HG02571 (cell line): Measurements from ENCODE around the gene LAPTM5.
"Not testable (repeated sequence)": the region's sequence is repeated elsewhere in the genome, so short reads cannot be mapped to it uniquely, and the experiment has no call there.

Source experiments
- ATAC-seq: cut with Tn5 transposase; IDR thresholded peaks from one replicate; pipeline ENCODE4 v1.9.1; 2021; ENCODE audit warnings: mild to moderate bottlenecking, moderate library complexity; ENCODE audit not compliant: unreplicated experiment

The LAPTM5 gene

GRCh38 chr1:30757352-30758120, at the start of gene LAPTM5:
Gene LAPTM5, minus strand, starts transcription at chr1:30757774. Its CDS starts 29 bp downstream, at chr1:30757745.
- no peak for ATAC-seq

GRCh38 chr1:30806381-30807317, 49.1 kb upstream of the LAPTM5 start:
- no peak for ATAC-seq

GRCh38 chr1:30805304-30806003, 47.9 kb upstream of the LAPTM5 start:
- no peak for ATAC-seq

GRCh38 chr1:30804822-30805221, 47.2 kb upstream of the LAPTM5 start:
- ATAC-seq, result no peak

- ATAC-seq, result no peak
Measured at GRCh38 chr1:30804352-30804751, 46.8 kb upstream of the LAPTM5 start.

- no peak for ATAC-seq
Measured at GRCh38 chr1:30803562-30803961, 46.0 kb upstream of the LAPTM5 start.

- ATAC-seq, result no peak
Measured at GRCh38 chr1:30801771-30802198, 44.2 kb upstream of the LAPTM5 start.

GRCh38 chr1:30799233-30799511, 41.6 kb upstream of the LAPTM5 start:
- ATAC-seq, result no peak

- ATAC-seq, result no peak
Measured at GRCh38 chr1:30798389-30799232, 41.0 kb upstream of the LAPTM5 start.

GRCh38 chr1:30795026-30795425, 37.5 kb upstream of the LAPTM5 start:
- ATAC-seq, result no peak

GRCh38 chr1:30794260-30794659, 36.7 kb upstream of the LAPTM5 start:
- ATAC-seq, result no peak

- no peak for ATAC-seq
Measured at GRCh38 chr1:30793209-30793608, 35.6 kb upstream of the LAPTM5 start.

- no peak for ATAC-seq
Measured at GRCh38 chr1:30791868-30792267, 34.3 kb upstream of the LAPTM5 start.

GRCh38 chr1:30790850-30791778, 33.5 kb upstream of the LAPTM5 start:
- ATAC-seq, result no peak

- ATAC-seq, result not testable (repeated sequence)
Measured at GRCh38 chr1:30790256-30790525, 32.6 kb upstream of the LAPTM5 start.

- ATAC-seq, result no peak
Measured at GRCh38 chr1:30789388-30790255, 32.0 kb upstream of the LAPTM5 start.

GRCh38 chr1:30788580-30789387, 31.2 kb upstream of the LAPTM5 start:
- ATAC-seq, result no peak
